ENCODE data around the gene SCN9A. TPM values are rescaled to one million over a fixed set of nuclear protein-coding genes. Genes with fewer than 3 reads are reported as not detected.
"Not testable (repeated sequence)": the region's sequence is repeated elsewhere in the genome, so short reads cannot be mapped to it uniquely, and the experiment has no call there.

The SCN9A gene
- total RNA-seq, 1 experiment from 2014 or later = not detected

GRCh38 chr2:166314022-166314759 lies 61.6 kb downstream of the SCN9A start:
- H3K9me3 ChIP-seq (ENCODE audit: low read length) = no peaks in the 10 kb centered on the region
- H3K27ac ChIP-seq (ENCODE audit: low read length) = no peak overlapping the region
- H2AFZ ChIP-seq (ENCODE audit: low read length) = no peak overlapping the region
- H3K4me2 ChIP-seq (ENCODE audit: low read depth, low read length, poor library complexity, severe bottlenecking) = no peak overlapping the region
- H3K4me1 ChIP-seq (ENCODE audit: low read length) = no peaks in the 10 kb centered on the region
- no peak overlapping the region for H3K4me3 ChIP-seq (ENCODE audit: low read length)
- H3K9me2 ChIP-seq (replicated peaks; ENCODE audit: insufficient read depth, low read length) = no peaks in the 10 kb centered on the region
- DNase-seq = no peak
- no peak overlapping the region for H3K9ac ChIP-seq (ENCODE audit: low read length)
- no peaks in the 10 kb centered on the region for H3K36me3 ChIP-seq (ENCODE audit: insufficient read depth, low read length)
- no peaks in the 10 kb centered on the region for H3K79me2 ChIP-seq (ENCODE audit: low read length)
- no peaks in the 10 kb centered on the region for H3K27me3 ChIP-seq (ENCODE audit: low read length)
- H4K20me1 ChIP-seq (ENCODE audit: insufficient read depth, low read depth, low read length) = no peaks in the 10 kb centered on the region

- H3K9me3 ChIP-seq (ENCODE audit: low read length); H3K27me3 ChIP-seq (ENCODE audit: low read length); H3K79me2 ChIP-seq (ENCODE audit: low read length); H3K4me3 ChIP-seq (ENCODE audit: low read length); H3K9ac ChIP-seq (ENCODE audit: low read length); H3K9me2 ChIP-seq (replicated peaks; ENCODE audit: insufficient read depth, low read length); H3K27ac ChIP-seq (ENCODE audit: low read length); H3K4me2 ChIP-seq (ENCODE audit: low read depth, low read length, poor library complexity, severe bottlenecking); H3K36me3 ChIP-seq (ENCODE audit: insufficient read depth, low read length); H2AFZ ChIP-seq (ENCODE audit: low read length); H4K20me1 ChIP-seq (ENCODE audit: insufficient read depth, low read depth, low read length); DNase-seq; H3K4me1 ChIP-seq (ENCODE audit: low read length): not testable (repeated sequence)
These were observed 62.9 kb downstream of the SCN9A start for GRCh38 chr2:166312863-166313262.

GRCh38 chr2:166307326-166307725 lies 68.4 kb downstream of the SCN9A start:
- Histone ChIP-seq H3K27ac (ENCODE audit: low read length) (no peak overlapping the region), H3K27me3 (ENCODE audit: low read length) (no peaks in the 10 kb centered on the region), H3K79me2 (ENCODE audit: low read length) (no peaks in the 10 kb centered on the region)

GRCh38 chr2:166304656-166305055 lies 71.1 kb downstream of the SCN9A start:
- no peak overlapping the region for H3K9ac ChIP-seq (ENCODE audit: low read length)
- H3K36me3 ChIP-seq (ENCODE audit: insufficient read depth, low read length) = no peaks in the 10 kb centered on the region
- H3K27me3 ChIP-seq (ENCODE audit: low read length) = no peaks in the 10 kb centered on the region
- H3K27ac ChIP-seq (ENCODE audit: low read length) = no peak overlapping the region
- no peak overlapping the region for H3K4me2 ChIP-seq (ENCODE audit: low read depth, low read length, poor library complexity, severe bottlenecking)
- H4K20me1 ChIP-seq (ENCODE audit: insufficient read depth, low read depth, low read length) = no peaks in the 10 kb centered on the region
- H2AFZ ChIP-seq (ENCODE audit: low read length) = no peak overlapping the region
- H3K4me1 ChIP-seq (ENCODE audit: low read length) = no peaks in the 10 kb centered on the region
- no peak overlapping the region for H3K4me3 ChIP-seq (ENCODE audit: low read length)
- H3K9me2 ChIP-seq (replicated peaks; ENCODE audit: insufficient read depth, low read length) = no peaks in the 10 kb centered on the region
- H3K9me3 ChIP-seq (ENCODE audit: low read length) = no peaks in the 10 kb centered on the region
- no peaks in the 10 kb centered on the region for H3K79me2 ChIP-seq (ENCODE audit: low read length)
- DNase-seq = no peak

More at GRCh38 chr2:166307326-166307725, 68.4 kb downstream of the SCN9A start:
- no peaks in the 10 kb centered on the region for H3K9me2 ChIP-seq (replicated peaks; ENCODE audit: insufficient read depth, low read length)
- no peak overlapping the region for H3K4me2 ChIP-seq (ENCODE audit: low read depth, low read length, poor library complexity, severe bottlenecking)
- no peak overlapping the region for H3K9ac ChIP-seq (ENCODE audit: low read length)
- H4K20me1 ChIP-seq (ENCODE audit: insufficient read depth, low read depth, low read length) = no peaks in the 10 kb centered on the region
- H3K9me3 ChIP-seq (ENCODE audit: low read length) = no peaks in the 10 kb centered on the region
- no peaks in the 10 kb centered on the region for H3K36me3 ChIP-seq (ENCODE audit: insufficient read depth, low read length)
- no peak overlapping the region for H3K4me3 ChIP-seq (ENCODE audit: low read length)
- DNase-seq = no peak
- H3K4me1 ChIP-seq (ENCODE audit: low read length) = no peaks in the 10 kb centered on the region
- H2AFZ ChIP-seq (ENCODE audit: low read length) = no peak overlapping the region

- no peaks in the 10 kb centered on the region for H3K27me3 ChIP-seq (ENCODE audit: low read length)
- H3K36me3 ChIP-seq (ENCODE audit: insufficient read depth, low read length) = no peaks in the 10 kb centered on the region
- H2AFZ ChIP-seq (ENCODE audit: low read length) = no peak overlapping the region
- H3K9me2 ChIP-seq (replicated peaks; ENCODE audit: insufficient read depth, low read length) = no peaks in the 10 kb centered on the region
- no peak overlapping the region for H3K9ac ChIP-seq (ENCODE audit: low read length)
- no peak overlapping the region for H3K4me2 ChIP-seq (ENCODE audit: low read depth, low read length, poor library complexity, severe bottlenecking)
- no peaks in the 10 kb centered on the region for H3K79me2 ChIP-seq (ENCODE audit: low read length)
- H3K4me3 ChIP-seq (ENCODE audit: low read length) = no peak overlapping the region
- H3K27ac ChIP-seq (ENCODE audit: low read length) = no peak overlapping the region
- DNase-seq = no peak
- no peaks in the 10 kb centered on the region for H3K9me3 ChIP-seq (ENCODE audit: low read length)
- no peaks in the 10 kb centered on the region for H3K4me1 ChIP-seq (ENCODE audit: low read length)
- H4K20me1 ChIP-seq (ENCODE audit: insufficient read depth, low read depth, low read length) = no peaks in the 10 kb centered on the region
These were observed 73.7 kb downstream of the SCN9A start for GRCh38 chr2:166302036-166302435.

- H2AFZ ChIP-seq (ENCODE audit: low read length) = no peak overlapping the region
- H3K9me3 ChIP-seq (ENCODE audit: low read length) = no peaks in the 10 kb centered on the region
- no peaks in the 10 kb centered on the region for H3K79me2 ChIP-seq (ENCODE audit: low read length)
- H3K27ac ChIP-seq (ENCODE audit: low read length) = no peak overlapping the region
- H3K4me2 ChIP-seq (ENCODE audit: low read depth, low read length, poor library complexity, severe bottlenecking) = no peak overlapping the region
- no peaks in the 10 kb centered on the region for H3K36me3 ChIP-seq (ENCODE audit: insufficient read depth, low read length)
- no peak overlapping the region for H3K4me3 ChIP-seq (ENCODE audit: low read length)
- no peaks in the 10 kb centered on the region for H3K4me1 ChIP-seq (ENCODE audit: low read length)
- no peaks in the 10 kb centered on the region for H4K20me1 ChIP-seq (ENCODE audit: insufficient read depth, low read depth, low read length)
- no peaks in the 10 kb centered on the region for H3K9me2 ChIP-seq (replicated peaks; ENCODE audit: insufficient read depth, low read length)
- H3K9ac ChIP-seq (ENCODE audit: low read length) = no peak overlapping the region
- H3K27me3 ChIP-seq (ENCODE audit: low read length) = no peaks in the 10 kb centered on the region
- DNase-seq = no peak
These were observed 77.8 kb downstream of the SCN9A start for GRCh38 chr2:166297951-166298350.

- H3K9ac ChIP-seq (ENCODE audit: low read length) = no peak overlapping the region
- H4K20me1 ChIP-seq (ENCODE audit: insufficient read depth, low read depth, low read length) = no peaks in the 10 kb centered on the region
- H3K4me2 ChIP-seq (ENCODE audit: low read depth, low read length, poor library complexity, severe bottlenecking) = no peak overlapping the region
- H3K27ac ChIP-seq (ENCODE audit: low read length) = no peak overlapping the region
- H3K79me2 ChIP-seq (ENCODE audit: low read length) = no peaks in the 10 kb centered on the region
- H3K4me3 ChIP-seq (ENCODE audit: low read length) = no peak overlapping the region
- no peak overlapping the region for H2AFZ ChIP-seq (ENCODE audit: low read length)
- no peaks in the 10 kb centered on the region for H3K9me2 ChIP-seq (replicated peaks; ENCODE audit: insufficient read depth, low read length)
- no peaks in the 10 kb centered on the region for H3K9me3 ChIP-seq (ENCODE audit: low read length)
- DNase-seq = no peak
- H3K36me3 ChIP-seq (ENCODE audit: insufficient read depth, low read length) = no peaks in the 10 kb centered on the region
- no peaks in the 10 kb centered on the region for H3K27me3 ChIP-seq (ENCODE audit: low read length)
- no peaks in the 10 kb centered on the region for H3K4me1 ChIP-seq (ENCODE audit: low read length)
These were observed 81.8 kb downstream of the SCN9A start for GRCh38 chr2:166293984-166294383.

GRCh38 chr2:166285215-166285614 lies 90.5 kb downstream of the SCN9A start:
- Histone ChIP-seq H4K20me1 (ENCODE audit: insufficient read depth, low read depth, low read length) (no peaks in the 10 kb centered on the region), H3K9me2 (replicated peaks; ENCODE audit: insufficient read depth, low read length) (no peaks in the 10 kb centered on the region), H3K4me3 (ENCODE audit: low read length) (no peak overlapping the region), H3K9me3 (ENCODE audit: low read length) (no peaks in the 10 kb centered on the region), H3K27ac (ENCODE audit: low read length) (no peak overlapping the region), H3K36me3 (ENCODE audit: insufficient read depth, low read length) (no peaks in the 10 kb centered on the region), H3K4me1 (ENCODE audit: low read length) (no peaks in the 10 kb centered on the region), H3K79me2 (ENCODE audit: low read length) (no peaks in the 10 kb centered on the region), H3K9ac (ENCODE audit: low read length) (no peak overlapping the region), H2AFZ (ENCODE audit: low read length) (no peak overlapping the region), H3K4me2 (ENCODE audit: low read depth, low read length, poor library complexity, severe bottlenecking) (no peak overlapping the region), H3K27me3 (ENCODE audit: low read length) (no peaks in the 10 kb centered on the region)
- DNase-seq = no peak

All from Karpas-422 (cell line).